OCI-LY7 (cell line): ENCODE measurements around the gene OR11H12. TPM values are rescaled to one million over a fixed set of nuclear protein-coding genes. Genes with fewer than 3 reads are reported as not detected.
"Not testable (repeated sequence)": the region's sequence is repeated elsewhere in the genome, so short reads cannot be mapped to it uniquely, and the experiment has no call there.

Source experiments
- Bru-seq: library from RNA; stranded (reverse); fragments of 400-500 nt; gene quantifications from one replicate; lab custom pipeline; 2021; lab: Mats Ljungman, UMichigan
- BruChase-seq, 2 experiments: library from RNA; stranded (reverse); fragments of 400-500 nt; gene quantifications; one replicate each; lab custom pipeline; 2021; lab: Mats Ljungman, UMichigan
- BruUV-seq: library from RNA; stranded (reverse); fragments of 400-500 nt; replicated peaks from 2 replicates; lab custom pipeline; 2021; lab: Mats Ljungman, UMichigan
- CTCF ChIA-PET: fragments of 300-600 bp; sonication (Branson Sonifier 250); formaldehyde crosslinking; loops from one replicate; lab custom pipeline; 2022; ENCODE audit warnings: antibody characterized with exemption; ENCODE audit not compliant: unreplicated experiment; lab: Charles Lee
- POLR2A ChIA-PET: fragments of 300-600 bp; sonication (Branson Sonifier 250); formaldehyde crosslinking; loops from one replicate; lab custom pipeline; 2022; ENCODE audit warnings: antibody characterized with exemption; lab: Charles Lee
- DNase-seq: peaks from one replicate; pipeline ENCODE4 v3.0.0-alpha.2; 2015; ENCODE audit warnings: low spot score
- H2AFZ ChIP-seq: fragments of 200-600 bp; sonication (generic), shearing (Covaris generic); 2 replicates; pipeline ENCODE4 v1.6.1; 2014; ENCODE audit warnings: mild to moderate bottlenecking, antibody characterized with exemption, low read length, moderate library complexity
- H3K27ac ChIP-seq: fragments of 200-600 bp; sonication (generic); 2 replicates; pipeline ENCODE4 v1.5.1; 2014; ENCODE audit warnings: mixed run types, low read depth, mild to moderate bottlenecking, moderate library complexity, low read length, inconsistent platforms; ENCODE audit not compliant: poor library complexity, severe bottlenecking
- H3K36me3 ChIP-seq: fragments of 200-600 bp; sonication (generic); 2 replicates; pipeline ENCODE4 v1.6.1; 2014; ENCODE audit warnings: mild to moderate bottlenecking, antibody characterized with exemption, low read length, moderate library complexity, mixed read lengths; ENCODE audit not compliant: insufficient read depth
- H3K4me1 ChIP-seq: fragments of 200-600 bp; sonication (generic); 2 replicates; pipeline ENCODE4 v1.5.1; 2014; ENCODE audit warnings: mild to moderate bottlenecking, low read length; ENCODE audit not compliant: insufficient read depth, poor library complexity, severe bottlenecking
- H3K4me2 ChIP-seq: fragments of 200-600 bp; sonication (generic); 2 replicates; pipeline ENCODE4 v1.6.1; 2014; ENCODE audit warnings: mild to moderate bottlenecking, low read length
- H3K4me3 ChIP-seq: fragments of 200-600 bp; sonication (generic); 2 replicates; pipeline ENCODE4 v1.5.1; 2014; ENCODE audit warnings: mild to moderate bottlenecking, low read depth, low read length; ENCODE audit not compliant: poor library complexity, severe bottlenecking
- H3K79me2 ChIP-seq: fragments of 200-600 bp; sonication (generic); 2 replicates; pipeline ENCODE4 v1.6.1; 2016; ENCODE audit warnings: low read depth, mild to moderate bottlenecking, low read length, moderate library complexity, mixed read lengths; ENCODE audit not compliant: insufficient read depth
- H3K9me2 ChIP-seq: fragments of 200-600 bp; sonication (generic); 2 replicates; pipeline ENCODE4 v1.6.1; 2016; ENCODE audit warnings: mild to moderate bottlenecking, low read length, mixed read lengths; ENCODE audit not compliant: insufficient read depth
- H3K9me3 ChIP-seq: fragments of 200-600 bp; sonication (generic); 2 replicates; pipeline ENCODE4 v1.6.1; 2014; ENCODE audit warnings: mild to moderate bottlenecking, mixed run types, low read length, mixed read lengths
- H4K20me1 ChIP-seq: fragments of 200-600 bp; sonication (generic); 2 replicates; pipeline ENCODE4 v1.6.1; 2014; ENCODE audit warnings: mild to moderate bottlenecking, antibody characterized with exemption, low read length, moderate library complexity, mixed read lengths; ENCODE audit not compliant: insufficient read depth
- intact Hi-C: fragments of 100-400 bp; cut with micrococcal nuclease; formaldehyde crosslinking; loops from one replicate; pipeline ENCODE4 v1.10.0; 2022; ENCODE audit not compliant: unreplicated experiment
- long read RNA-seq: library from polyadenylated mRNA; stranded (forward); transcript quantifications from one replicate; pipeline ENCODE4 v2.0.0, GENCODE V29; 2022
- total RNA-seq, 2 experiments: library from RNA; depleted of rRNA in 1 of 2; stranded (reverse); fragments of >200 nt in 1 of 2; shearing (Covaris generic) in 1 of 2; gene quantifications; 2 replicates each; pipeline ENCODE4 v1.2.3, GENCODE V29; 2014 to 2022

The OR11H12 gene
- total RNA-seq (2014; rRNA removed; shearing (Covaris generic)): not detected in 2 replicates
- not detected in 2 replicates for total RNA-seq (2022)
- Bru-seq, nascent RNA: not detected
- not detected for BruChase-seq, experiment 1, labeled RNA remaining after a 6-hour chase
- not detected for BruChase-seq, experiment 2, labeled RNA remaining after a 2-hour chase
- long read RNA-seq: 0 reads

- H3K79me2 ChIP-seq, BruUV-seq, H3K9me3 ChIP-seq, H3K27ac ChIP-seq, H4K20me1 ChIP-seq, DNase-seq, POLR2A ChIA-PET, H2AFZ ChIP-seq, H3K36me3 ChIP-seq, H3K4me1 ChIP-seq, intact Hi-C loops, H3K4me2 ChIP-seq, CTCF ChIA-PET, H3K9me2 ChIP-seq, H3K4me3 ChIP-seq: not testable (repeated sequence)
Observed at GRCh38 chr14:18600817-18601216, at the start of gene OR11H12. Gene OR11H12 (plus strand): TSS chr14:18601117. CDS start chr14:18601117, 0 bp downstream.

GRCh38 chr14:18582908-18583307, 18.0 kb upstream of the OR11H12 start:
- H3K4me3 ChIP-seq, H2AFZ ChIP-seq, BruUV-seq, H3K4me2 ChIP-seq, H3K9me2 ChIP-seq, intact Hi-C loops, DNase-seq, H3K27ac ChIP-seq, H3K4me1 ChIP-seq, H3K9me3 ChIP-seq, H3K36me3 ChIP-seq, H3K79me2 ChIP-seq, CTCF ChIA-PET, H4K20me1 ChIP-seq, POLR2A ChIA-PET: not testable (repeated sequence)

GRCh38 chr14:18626610-18627213, 25.8 kb downstream of the OR11H12 start:
- H3K36me3 ChIP-seq, DNase-seq, BruUV-seq, H3K9me2 ChIP-seq, H3K9me3 ChIP-seq, intact Hi-C loops, H4K20me1 ChIP-seq, POLR2A ChIA-PET, H3K27ac ChIP-seq, H3K4me3 ChIP-seq, CTCF ChIA-PET, H3K4me2 ChIP-seq, H3K79me2 ChIP-seq, H2AFZ ChIP-seq, H3K4me1 ChIP-seq: not testable (repeated sequence)

GRCh38 chr14:18636066-18636465, 35.1 kb downstream of the OR11H12 start:
- H3K4me1 ChIP-seq, H3K4me2 ChIP-seq, DNase-seq, intact Hi-C loops, H3K9me3 ChIP-seq, H3K79me2 ChIP-seq, H3K4me3 ChIP-seq, H3K9me2 ChIP-seq, BruUV-seq, POLR2A ChIA-PET, H3K36me3 ChIP-seq, CTCF ChIA-PET, H2AFZ ChIP-seq, H4K20me1 ChIP-seq, H3K27ac ChIP-seq: not testable (repeated sequence)

GRCh38 chr14:18638032-18638431, 37.1 kb downstream of the OR11H12 start:
- POLR2A ChIA-PET, H3K79me2 ChIP-seq, H3K9me2 ChIP-seq, H3K36me3 ChIP-seq, BruUV-seq, H3K4me1 ChIP-seq, H4K20me1 ChIP-seq, intact Hi-C loops, H3K4me2 ChIP-seq, CTCF ChIA-PET, H3K4me3 ChIP-seq, DNase-seq, H3K27ac ChIP-seq, H2AFZ ChIP-seq, H3K9me3 ChIP-seq: not testable (repeated sequence)

- H3K79me2 ChIP-seq, DNase-seq, POLR2A ChIA-PET, H4K20me1 ChIP-seq, BruUV-seq, H3K4me1 ChIP-seq, H3K4me2 ChIP-seq, intact Hi-C loops, H3K9me3 ChIP-seq, H3K27ac ChIP-seq, H3K36me3 ChIP-seq, H2AFZ ChIP-seq, H3K9me2 ChIP-seq, CTCF ChIA-PET, H3K4me3 ChIP-seq: not testable (repeated sequence)
Observed at GRCh38 chr14:18638785-18639184, 37.9 kb downstream of the OR11H12 start.
